GM23338 (cell line): ENCODE data around the gene TRAPPC2B. TPM values are rescaled to one million over a fixed set of nuclear protein-coding genes. Genes with fewer than 3 reads are reported as not detected.
A peak's percentile ranks its signal among the peaks of the same experiment; 100 is the strongest.

ENCODE experiments used
- ATAC-seq: fragments of 200-7000 bp; cut with Tn5 transposase; 3 replicates; pipeline ENCODE4 v1.9.1; 2020
- DNase-seq: peaks from one replicate; pipeline ENCODE4 v3.0.0-alpha.2; 2015; ENCODE audit warnings: low spot score
- H2AFZ ChIP-seq: fragments of 200-600 bp; sonication (generic); 2 replicates; pipeline ENCODE4 v1.8.0; 2016; ENCODE audit warnings: antibody characterized with exemption, mild to moderate bottlenecking, moderate library complexity
- H3F3A ChIP-seq: fragments of 200-600 bp; sonication (generic); replicated peaks from 2 replicates; pipeline ENCODE4 v1.8.0; 2017; ENCODE audit warnings: antibody characterized with exemption, mixed run types, low read depth
- H3K27ac ChIP-seq: fragments of 200-600 bp; sonication (generic); 2 replicates; pipeline ENCODE4 v1.6.1; 2016; ENCODE audit warnings: low read depth
- H3K27me3 ChIP-seq: fragments of 200-600 bp; sonication (generic); 2 replicates; pipeline ENCODE4 v1.8.0; 2016; ENCODE audit warnings: mild to moderate bottlenecking, mixed run types, moderate library complexity; ENCODE audit not compliant: insufficient read depth
- H3K36me3 ChIP-seq: fragments of 200-600 bp; sonication (generic); 2 replicates; pipeline ENCODE4 v1.8.0; 2016; ENCODE audit warnings: mild to moderate bottlenecking; ENCODE audit not compliant: insufficient read depth
- H3K4me1 ChIP-seq: fragments of 200-600 bp; sonication (generic); 2 replicates; pipeline ENCODE4 v1.8.0; 2016; ENCODE audit warnings: mild to moderate bottlenecking, moderate library complexity; ENCODE audit not compliant: insufficient read depth
- H3K4me2 ChIP-seq: fragments of 200-600 bp; sonication (generic); 2 replicates; pipeline ENCODE4 v1.7.1; 2017; ENCODE audit warnings: mixed run types
- H3K4me3 ChIP-seq: fragments of 200-600 bp; sonication (generic); 2 replicates; pipeline ENCODE4 v1.6.1; 2016; ENCODE audit warnings: mixed run types
- H3K79me2 ChIP-seq: fragments of 200-600 bp; sonication (generic); replicated peaks from 2 replicates; pipeline ENCODE4 v1.8.0; 2017; ENCODE audit warnings: mild to moderate bottlenecking; ENCODE audit not compliant: insufficient read depth
- H3K9me2 ChIP-seq: fragments of 200-600 bp; sonication (generic); 2 replicates; pipeline ENCODE4 v1.8.0; 2017; ENCODE audit not compliant: insufficient read depth
- H4K20me1 ChIP-seq: fragments of 200-600 bp; sonication (generic); replicated peaks from 2 replicates; pipeline ENCODE4 v1.8.0; 2017; ENCODE audit warnings: mild to moderate bottlenecking; ENCODE audit not compliant: insufficient read depth
- H3K27ac Mint-ChIP-seq: 2 replicates; pipeline ENCODE4 v1.8.0; 2020; ENCODE audit warnings: inconsistent platforms, mild to moderate bottlenecking, moderate library complexity, mixed read lengths
- H3K27me3 Mint-ChIP-seq: 3 replicates; pipeline ENCODE4 v1.8.0; 2022; ENCODE audit warnings: low read depth, mild to moderate bottlenecking, moderate library complexity, mixed read lengths, inconsistent platforms; ENCODE audit not compliant: insufficient read depth, poor library complexity
- H3K36me3 Mint-ChIP-seq: 3 replicates; pipeline ENCODE4 v1.8.0; 2021; ENCODE audit warnings: low read depth, mild to moderate bottlenecking, inconsistent platforms, moderate library complexity, mixed read lengths
- H3K4me1 Mint-ChIP-seq: 3 replicates; pipeline ENCODE4 v1.8.0; 2020; ENCODE audit warnings: mild to moderate bottlenecking, inconsistent platforms, mixed read lengths
- H3K4me3 Mint-ChIP-seq: 3 replicates; pipeline ENCODE4 v1.8.0; 2021; ENCODE audit warnings: moderate library complexity, mild to moderate bottlenecking, inconsistent platforms, mixed read lengths
- H3K9me3 Mint-ChIP-seq: 3 replicates; pipeline ENCODE4 v1.8.0; 2020; ENCODE audit warnings: moderate library complexity, mild to moderate bottlenecking, inconsistent platforms, mixed read lengths
- CREB1 ChIP-seq: fragments of 250-450 bp; sonication (Bioruptor Pico); IDR thresholded peaks from 2 replicates; pipeline ENCODE4 v1.5.0; 2020; ENCODE audit warnings: low read depth, mild to moderate bottlenecking, moderate library complexity
- CTCF ChIP-seq, 2 experiments: fragments of 200-600 bp in 1 of 2; sonication (generic) in 1 of 2; conservative IDR thresholded peaks; 2 replicates each; pipeline versions ENCODE4 v1.5.1 to v1.6.1; 2016 to 2017; ENCODE audit warnings: antibody characterized with exemption in 2 of 2, low read depth in 2 of 2, mild to moderate bottlenecking in 2 of 2, moderate library complexity in 1 of 2
- ETS1 ChIP-seq: IDR thresholded peaks from 2 replicates; pipeline ENCODE4 v1.6.1; 2016; ENCODE audit warnings: antibody characterized with exemption
- EZH2 ChIP-seq: fragments of 200-600 bp; sonication (generic); IDR thresholded peaks from one replicate; pipeline ENCODE4 v1.8.0; 2017; ENCODE audit warnings: antibody characterized with exemption, mild to moderate bottlenecking, low read depth; ENCODE audit not compliant: unreplicated experiment
- EZH2phosphoT487 ChIP-seq: fragments of 200-600 bp; sonication (generic); IDR thresholded peaks from one replicate; pipeline ENCODE4 v1.8.1; 2018; ENCODE audit warnings: antibody characterized with exemption; ENCODE audit not compliant: unreplicated experiment
- JUNB ChIP-seq: IDR thresholded peaks from one replicate; pipeline ENCODE4 v1.6.1; 2016; ENCODE audit warnings: antibody characterized with exemption; ENCODE audit not compliant: unreplicated experiment
- NANOG ChIP-seq: IDR thresholded peaks from 2 replicates; pipeline ENCODE4 v1.6.1; 2016; ENCODE audit warnings: antibody characterized with exemption, borderline replicate concordance
- POLR2AphosphoS5 ChIP-seq: IDR thresholded peaks from 2 replicates; pipeline ENCODE4 v1.6.1; 2016; ENCODE audit warnings: antibody characterized with exemption, low read depth
- REST ChIP-seq: IDR thresholded peaks from one replicate; pipeline ENCODE4 v1.6.1; 2018; ENCODE audit warnings: antibody characterized with exemption; ENCODE audit not compliant: unreplicated experiment
- STAT1 ChIP-seq: IDR thresholded peaks from one replicate; pipeline ENCODE4 v1.6.1; 2016; ENCODE audit warnings: antibody characterized with exemption; ENCODE audit not compliant: unreplicated experiment
- ZNF114 ChIP-seq: fragments of 250-450 bp; sonication (Bioruptor Pico); IDR thresholded peaks from 2 replicates; pipeline ENCODE4 v1.5.0; 2020; ENCODE audit warnings: mild to moderate bottlenecking, moderate library complexity
- ZNF331 ChIP-seq: fragments of 250-450 bp; sonication (Bioruptor Pico); IDR thresholded peaks from 2 replicates; pipeline ENCODE4 v1.5.0; 2020; ENCODE audit warnings: low read depth, mild to moderate bottlenecking, moderate library complexity
- long read RNA-seq: library from polyadenylated mRNA; unstranded; transcript quantifications from one replicate; pipeline ENCODE4 v2.0.0, GENCODE V29; 2020; ENCODE audit not compliant: unreplicated experiment
- polyA plus RNA-seq: library from polyadenylated mRNA; unstranded; fragments of >200 nt; fragmentation: Nextera tagmentation; extraction: Ambion mirVana; gene quantifications from 2 replicates; pipeline ENCODE4 v1.2.1, GENCODE V29; 2016
- total RNA-seq: library from RNA; depleted of rRNA; stranded (reverse); fragments of >200 nt; shearing (Covaris generic); gene quantifications from 2 replicates; pipeline ENCODE4 v1.2.3, GENCODE V29; 2014; rRNA removed

The TRAPPC2B gene
- total RNA-seq (17.1 and 24.1 TPM in 2 replicates), polyA plus RNA-seq (55.2 and 60.5 TPM in 2 replicates)
- long read RNA-seq, transcript TRAPPC2B-201 (2 exons, 732 nt), result major isoform, 5 of 6 reads
- long read RNA-seq, partial matches to known transcripts, result 0 of 6 reads
- long read RNA-seq, other reads (novel, unspliced or antisense), result 0 of 6 reads

GRCh38 chr19:57362997-57363687 lies at the start of gene TRAPPC2B, which contains the start of gene ZNF547:
TRAPPC2B (plus strand) TSS chr19:57363551; CDS start chr19:57364834, 1,283 bp downstream.
ZNF547 (plus strand) TSS chr19:57363551; CDS start chr19:57368556, 5,005 bp downstream.
- H3K27me3 Mint-ChIP-seq, result peaks cover 3% of the 10 kb centered on the region
- peak within 1 kb of the TSS; percentile 98 for H3K4me3 Mint-ChIP-seq
- Histone ChIP-seq H2AFZ (peak within 1 kb of the TSS; percentile 19; the same call in 1 of the 2 replicates), H3K4me2 (peak within 1 kb of the TSS; percentile 93), H3K4me1 (no peaks in the 10 kb centered on the region), H3K9me2 (no peaks in the 10 kb centered on the region), H4K20me1 (no peaks in the 10 kb centered on the region), H3K27ac (peak within 1 kb of the TSS; percentile 63), H3K36me3 (no peaks in the 10 kb centered on the region), H3F3A (no peaks in the 10 kb centered on the region), H3K27me3 (no peaks in the 10 kb centered on the region), H3K79me2 (peaks cover 13% of the 10 kb centered on the region), H3K4me3 (peak within 1 kb of the TSS; percentile 72)
- peaks cover 7% of the 10 kb centered on the region for H3K4me1 Mint-ChIP-seq
- no peak for TF ChIP-seq EZH2
- TF ChIP-seq ETS1, result peak; percentile 95
- TF ChIP-seq REST, result no peak
- peak; percentile 99 for TF ChIP-seq CREB1
- TF ChIP-seq POLR2AphosphoS5, result peak; percentile 73
- no peaks in the 10 kb centered on the region for H3K9me3 Mint-ChIP-seq
- DNase-seq, result peak; percentile 99
- peaks cover 2% of the 10 kb centered on the region; the same call in 1 of the 3 replicates for H3K36me3 Mint-ChIP-seq
- ATAC-seq, result peak; percentile 98
- H3K27ac Mint-ChIP-seq, result peak within 1 kb of the TSS; percentile 97

- Histone ChIP-seq H3K79me2 (no peaks in the 10 kb centered on the region), H3F3A (peaks cover 7% of the 10 kb centered on the region; the same call in 1 of the 2 replicates), H3K36me3 (no peaks in the 10 kb centered on the region), H3K27ac (no peak overlapping the region), H3K4me1 (no peaks in the 10 kb centered on the region), H2AFZ (no peak overlapping the region), H3K4me2 (no peak overlapping the region), H4K20me1 (no peaks in the 10 kb centered on the region), H3K4me3 (no peak overlapping the region), H3K27me3 (peaks cover 47% of the 10 kb centered on the region), H3K9me2 (no peaks in the 10 kb centered on the region)
- Mint-ChIP-seq H3K4me3 (no peak overlapping the region), H3K36me3 (no peaks in the 10 kb centered on the region), H3K27me3 (peaks cover 12% of the 10 kb centered on the region), H3K27ac (no peak overlapping the region), H3K4me1 (peaks cover 7% of the 10 kb centered on the region; the same call in 2 of the 3 replicates), H3K9me3 (no peaks in the 10 kb centered on the region)
- DNase-seq (no peak), ATAC-seq (no peak)
- TF ChIP-seq JUNB (no peak), ZNF114 (CRISPR knock-in tag) (no peak), CTCF (conservative IDR thresholded peaks at IDR 0.05; ENCODE audit: low read depth in 2 of 2) (no peak), NANOG (no peak), EZH2phosphoT487 (no peak), STAT1 (no peak), EZH2 (no peak), ZNF331 (no peak), ETS1 (no peak), POLR2AphosphoS5 (no peak)
Measured at GRCh38 chr19:57314146-57314545, 49.2 kb upstream of the TRAPPC2B start.
